ENCODE measurements around the gene GRM8. TPM values are rescaled to one million over a fixed set of nuclear protein-coding genes. Genes with fewer than 3 reads are reported as not detected.

The GRM8 gene
- total RNA-seq, 1 experiment from 2014 or later = not detected

DNA sequence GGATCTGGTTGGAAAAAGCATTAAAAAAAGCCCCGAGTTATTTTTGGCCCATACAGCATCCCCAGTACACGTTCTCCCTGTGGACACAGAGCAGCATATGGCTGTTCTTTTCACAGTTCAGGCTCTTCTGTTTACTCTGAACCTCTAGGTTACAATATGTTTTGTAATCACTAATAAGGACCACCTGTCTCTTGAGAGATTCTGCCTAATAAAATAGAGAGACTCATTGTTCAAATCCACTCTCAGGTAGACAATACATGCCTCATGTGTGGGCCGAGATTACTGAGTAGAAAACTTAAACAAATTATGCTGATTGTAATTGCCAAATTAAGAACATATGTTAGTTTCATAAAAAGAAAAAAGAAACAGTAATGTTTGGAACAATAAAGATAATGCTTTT is 647.7 kb downstream of the GRM8 start:
- Mint-ChIP-seq H3K36me3 (ENCODE audit: insufficient read depth, unreplicated experiment) (no peaks in the 10 kb centered on the region), H3K4me3 (ENCODE audit: unreplicated experiment) (no peak overlapping the region), H3K9me3 (ENCODE audit: unreplicated experiment) (no peaks in the 10 kb centered on the region), H3K27me3 (ENCODE audit: insufficient read depth, unreplicated experiment) (no peaks in the 10 kb centered on the region), H3K4me1 (ENCODE audit: low read depth, unreplicated experiment) (no peaks in the 10 kb centered on the region), H3K27ac (ENCODE audit: unreplicated experiment) (no peak overlapping the region)
- no TSS peak for BruUV-seq (replicated peaks)
- intact Hi-C loops (cut with micrococcal nuclease; ENCODE audit: unreplicated experiment) = no loop called here
- no peaks in the 10 kb centered on the region for H3K36me3 ChIP-seq (ENCODE audit: control insufficient read depth, insufficient read depth, low read length)
- ChIA-PET POLR2A (no interaction called here), CTCF (no interaction called here)
- no peaks in the 10 kb centered on the region for H3K27me3 ChIP-seq (replicated peaks; ENCODE audit: control insufficient read depth, insufficient read depth, low read length)
- TF ChIP-seq, protein P1, sequence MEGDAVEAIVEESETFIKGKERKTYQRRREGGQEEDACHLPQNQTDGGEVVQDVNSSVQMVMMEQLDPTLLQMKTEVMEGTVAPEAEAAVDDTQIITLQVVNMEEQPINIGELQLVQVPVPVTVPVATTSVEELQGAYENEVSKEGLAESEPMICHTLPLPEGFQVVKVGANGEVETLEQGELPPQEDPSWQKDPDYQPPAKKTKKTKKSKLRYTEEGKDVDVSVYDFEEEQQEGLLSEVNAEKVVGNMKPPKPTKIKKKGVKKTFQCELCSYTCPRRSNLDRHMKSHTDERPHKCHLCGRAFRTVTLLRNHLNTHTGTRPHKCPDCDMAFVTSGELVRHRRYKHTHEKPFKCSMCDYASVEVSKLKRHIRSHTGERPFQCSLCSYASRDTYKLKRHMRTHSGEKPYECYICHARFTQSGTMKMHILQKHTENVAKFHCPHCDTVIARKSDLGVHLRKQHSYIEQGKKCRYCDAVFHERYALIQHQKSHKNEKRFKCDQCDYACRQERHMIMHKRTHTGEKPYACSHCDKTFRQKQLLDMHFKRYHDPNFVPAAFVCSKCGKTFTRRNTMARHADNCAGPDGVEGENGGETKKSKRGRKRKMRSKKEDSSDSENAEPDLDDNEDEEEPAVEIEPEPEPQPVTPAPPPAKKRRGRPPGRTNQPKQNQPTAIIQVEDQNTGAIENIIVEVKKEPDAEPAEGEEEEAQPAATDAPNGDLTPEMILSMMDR (IDR thresholded peaks at IDR 0.05; ENCODE audit: insufficient read depth in 1 of 2, low read depth in 1 of 2, low read length in 1 of 2, severe bottlenecking in 1 of 2, unreplicated experiment in 1 of 2) = no peak
- H3K9me3 ChIP-seq = no peaks in the 10 kb centered on the region
- no peaks in the 10 kb centered on the region for H3K4me1 ChIP-seq
- no peak for DNase-seq
- H3K4me3 ChIP-seq (ENCODE audit: low read depth, low read length) = no peak overlapping the region

DNA sequence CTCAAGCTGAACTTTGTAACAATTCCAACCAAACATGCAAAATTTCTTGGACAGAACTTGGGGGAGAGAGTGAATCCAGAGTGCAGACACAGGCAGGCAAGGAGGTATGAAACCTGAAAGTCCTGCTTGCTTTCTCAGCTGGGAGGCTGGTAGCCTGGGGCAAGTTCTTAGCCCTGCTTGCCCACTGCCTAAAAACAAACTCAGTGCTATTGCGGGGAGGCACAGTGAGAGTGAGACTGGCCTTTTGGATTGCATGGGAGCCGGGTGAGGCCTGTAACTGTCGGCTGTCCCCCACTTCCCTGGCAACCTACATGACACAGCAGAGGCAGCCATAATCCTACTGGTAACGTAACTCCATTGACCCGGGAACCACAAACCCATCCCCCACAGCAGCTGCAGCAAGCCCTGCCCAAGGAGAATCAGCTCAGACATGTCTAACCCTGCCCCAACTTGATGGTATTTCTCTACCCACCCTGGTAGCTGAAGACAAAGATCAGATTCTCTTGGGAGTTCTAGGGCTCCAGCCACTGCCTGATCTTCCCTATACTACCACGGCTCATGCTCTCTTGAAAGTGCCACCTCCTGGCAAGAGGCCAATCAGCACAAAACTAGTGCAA is 663.6 kb downstream of the GRM8 start:
- no TSS peak for BruUV-seq (replicated peaks)
- intact Hi-C loops (cut with micrococcal nuclease; ENCODE audit: unreplicated experiment) = no loop called here
- H3K4me1 ChIP-seq = no peaks in the 10 kb centered on the region
- ChIA-PET CTCF (no interaction called here), POLR2A (no interaction called here)
- H3K4me3 ChIP-seq (ENCODE audit: low read depth, low read length) = no peak overlapping the region
- no peaks in the 10 kb centered on the region for H3K9me3 ChIP-seq
- Mint-ChIP-seq H3K36me3 (ENCODE audit: insufficient read depth, unreplicated experiment) (no peaks in the 10 kb centered on the region), H3K27ac (ENCODE audit: unreplicated experiment) (no peak overlapping the region), H3K9me3 (ENCODE audit: unreplicated experiment) (no peaks in the 10 kb centered on the region), H3K4me3 (ENCODE audit: unreplicated experiment) (no peak overlapping the region), H3K4me1 (ENCODE audit: low read depth, unreplicated experiment) (no peaks in the 10 kb centered on the region), H3K27me3 (ENCODE audit: insufficient read depth, unreplicated experiment) (no peaks in the 10 kb centered on the region)
- DNase-seq = no peak
- no peaks in the 10 kb centered on the region for H3K27me3 ChIP-seq (replicated peaks; ENCODE audit: control insufficient read depth, insufficient read depth, low read length)
- H3K36me3 ChIP-seq (ENCODE audit: control insufficient read depth, insufficient read depth, low read length) = no peaks in the 10 kb centered on the region
- TF ChIP-seq, protein P1 (IDR thresholded peaks at IDR 0.05; ENCODE audit: insufficient read depth in 1 of 2, low read depth in 1 of 2, low read length in 1 of 2, severe bottlenecking in 1 of 2, unreplicated experiment in 1 of 2) = no peak

DNA sequence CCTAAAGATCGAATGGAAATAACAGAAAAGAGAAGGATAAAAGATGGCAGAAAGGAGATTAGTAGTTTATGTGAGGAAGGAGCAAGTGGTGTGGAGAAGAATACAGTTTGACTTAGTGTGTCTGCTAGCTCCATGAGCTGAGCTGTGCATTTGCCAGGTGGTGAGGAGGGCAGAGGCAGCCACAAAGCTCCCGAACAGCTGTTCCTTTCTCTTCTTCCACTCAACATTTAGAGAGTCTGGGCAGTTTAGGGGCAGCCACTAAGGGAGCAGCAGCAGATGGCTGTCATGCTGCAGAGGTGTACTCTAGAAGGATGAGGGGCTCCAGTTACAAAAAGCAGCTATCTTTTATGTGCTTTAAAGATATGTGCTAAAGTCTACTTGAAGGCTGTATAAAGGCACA is 674.4 kb downstream of the GRM8 start:
- Mint-ChIP-seq H3K4me3 (ENCODE audit: unreplicated experiment) (no peak overlapping the region), H3K36me3 (ENCODE audit: insufficient read depth, unreplicated experiment) (no peaks in the 10 kb centered on the region), H3K9me3 (ENCODE audit: unreplicated experiment) (no peaks in the 10 kb centered on the region), H3K27ac (ENCODE audit: unreplicated experiment) (no peak overlapping the region), H3K27me3 (ENCODE audit: insufficient read depth, unreplicated experiment) (peaks cover 3% of the 10 kb centered on the region), H3K4me1 (ENCODE audit: low read depth, unreplicated experiment) (no peaks in the 10 kb centered on the region)
- Histone ChIP-seq H3K9me3 (no peaks in the 10 kb centered on the region), H3K36me3 (ENCODE audit: control insufficient read depth, insufficient read depth, low read length) (no peaks in the 10 kb centered on the region), H3K4me3 (ENCODE audit: low read depth, low read length) (no peak overlapping the region), H3K27me3 (replicated peaks; ENCODE audit: control insufficient read depth, insufficient read depth, low read length) (no peaks in the 10 kb centered on the region), H3K4me1 (no peaks in the 10 kb centered on the region)
- POLR2A ChIA-PET = no interaction called here
- CTCF ChIA-PET = no interaction called here
- BruUV-seq (replicated peaks) = no TSS peak
- TF ChIP-seq, protein P1 (IDR thresholded peaks at IDR 0.05; ENCODE audit: insufficient read depth in 1 of 2, low read depth in 1 of 2, low read length in 1 of 2, severe bottlenecking in 1 of 2, unreplicated experiment in 1 of 2) = no peak
- no peak for DNase-seq
- intact Hi-C loops (cut with micrococcal nuclease; ENCODE audit: unreplicated experiment) = no loop called here

Data from Caco-2 (cell line).